K562 (cell line): ENCODE results near the gene NRG3. TPM values are rescaled to one million over a fixed set of nuclear protein-coding genes. Genes with fewer than 3 reads are reported as not detected.
A peak's percentile ranks its signal among the peaks of the same experiment; 100 is the strongest.

Experiments used
- ATAC-seq: fragments of 200-7000 bp; cut with Tn5 transposase; 3 replicates; pipeline ENCODE4 v1.9.1; 2020; ENCODE audit warnings: moderate library complexity
- BruUV-seq: library from RNA; stranded (reverse); fragments of 400-500 nt; replicated peaks from 2 replicates; lab custom pipeline; 2021; lab: Mats Ljungman, UMichigan
- CTCF ChIA-PET: fragments of 300-600 bp; formaldehyde crosslinking; extraction: SDS; loops from one replicate; lab custom pipeline; 2021; ENCODE audit warnings: low intra/inter-chr PET ratio; lab: Yijun Ruan, JAX
- POLR2A ChIA-PET: fragments of 300-600, 350-650 bp; sonication (Branson Sonifier 250); formaldehyde crosslinking; extraction: SDS; loops from one replicate; lab custom pipeline; 2021; ENCODE audit warnings: antibody characterized with exemption, inconsistent platforms; lab: Yijun Ruan, JAX
- DNase-seq, 4 experiments: peaks; one replicate each; pipeline versions ENCODE4 v3.0.0 to v3.0.0-alpha.2; 2011 to 2018; ENCODE audit warnings: low spot score in 3 of 4, mixed read lengths in 3 of 4; ENCODE audit errors: extremely low read depth in 1 of 4
- FAIRE-seq: peaks from 2 replicates; lab custom pipeline; 2011; peaks lifted over from hg19 to GRCh38; lab: Jason Lieb, UNC
- H2AFZ ChIP-seq: 2 replicates; pipeline ENCODE4 v1.6.0; 2011; ENCODE audit warnings: low read depth, low read length, control low read depth, inconsistent platforms
- H3K27ac ChIP-seq: fragments of 200-600 bp; 3 replicates; pipeline ENCODE4 v1.8.0; 2011; ENCODE audit warnings: low read depth, mild to moderate bottlenecking, control low read depth, inconsistent platforms, low read length, moderate library complexity, mixed read lengths; ENCODE audit errors: extremely low read depth
- H3K27me3 ChIP-seq, 2 experiments: fragments of 300-600 bp in 1 of 2; 2 replicates in 1 of 2; 3 replicates in 1 of 2; pipeline versions ENCODE4 v1.6.0 to v1.8.0; 2011; ENCODE audit warnings: inconsistent platforms in 2 of 2, low read length in 2 of 2, mild to moderate bottlenecking in 1 of 2, mixed read lengths in 1 of 2, moderate library complexity in 1 of 2; ENCODE audit not compliant: control insufficient read depth in 2 of 2, insufficient read depth in 2 of 2
- H3K36me3 ChIP-seq: fragments of 300-600 bp; 3 replicates; pipeline ENCODE4 v1.8.0; 2011; ENCODE audit warnings: mild to moderate bottlenecking, low read length, inconsistent platforms; ENCODE audit not compliant: control insufficient read depth, insufficient read depth
- H3K4me1 ChIP-seq, 2 experiments: fragments of 200-600 bp in 1 of 2; replicated peaks in 1 of 2; 2 replicates in 1 of 2; 3 replicates in 1 of 2; pipeline versions ENCODE4 v1.5.1 to v1.8.0; 2011; ENCODE audit warnings: inconsistent platforms in 2 of 2, low read length in 2 of 2, mild to moderate bottlenecking in 1 of 2, mixed read lengths in 1 of 2, moderate library complexity in 1 of 2; ENCODE audit not compliant: control insufficient read depth in 2 of 2, insufficient read depth in 2 of 2
- H3K4me2 ChIP-seq: 2 replicates; pipeline ENCODE4 v1.6.1; 2011; ENCODE audit warnings: low read length, control low read depth, inconsistent platforms, mixed read lengths; ENCODE audit not compliant: insufficient read depth
- H3K4me3 ChIP-seq: fragments of 200-600 bp; sonication (generic), shearing (Covaris generic); 2 replicates; pipeline ENCODE4 v1.5.1; 2016; ENCODE audit warnings: control low read depth, inconsistent platforms
- H3K79me2 ChIP-seq: fragments of 200-600 bp; 3 replicates; pipeline ENCODE4 v1.8.0; 2011; ENCODE audit warnings: low read length, inconsistent platforms; ENCODE audit not compliant: control insufficient read depth, insufficient read depth
- H3K9ac ChIP-seq, 2 experiments: 2 replicates each; pipeline versions ENCODE4 v1.6.0 to v1.6.1; 2011; ENCODE audit warnings: low read depth in 2 of 2, low read length in 2 of 2, control low read depth in 1 of 2, inconsistent platforms in 1 of 2, mild to moderate bottlenecking in 1 of 2, mixed read lengths in 1 of 2; ENCODE audit not compliant: insufficient read depth in 1 of 2
- H3K9me1 ChIP-seq: one replicate; pipeline ENCODE4 v1.6.0; 2011; ENCODE audit warnings: inconsistent platforms, mild to moderate bottlenecking, low read length, moderate library complexity; ENCODE audit not compliant: control insufficient read depth, insufficient read depth
- H3K9me3 ChIP-seq: replicated peaks from 2 replicates; pipeline ENCODE4 v1.5.1; 2011; ENCODE audit warnings: low read depth, low read length, inconsistent platforms; ENCODE audit not compliant: control insufficient read depth, insufficient read depth
- H4K20me1 ChIP-seq: replicated peaks from 2 replicates; pipeline ENCODE4 v1.6.1; 2011; ENCODE audit warnings: low read length, inconsistent platforms, mixed read lengths; ENCODE audit not compliant: control insufficient read depth, insufficient read depth
- ATF3 ChIP-seq, 2 experiments: fragments of 450-650 bp in 1 of 2; sonication (generic) in 1 of 2; formaldehyde crosslinking in 1 of 2; IDR thresholded peaks in 1 of 2; conservative IDR thresholded peaks in 1 of 2; 2 replicates each; pipeline versions ENCODE4 v1.6.1 to v1.8.1; 2016 to 2023; ENCODE audit warnings: mild to moderate bottlenecking in 2 of 2, moderate library complexity in 2 of 2, inconsistent platforms in 1 of 2, missing genetic modification reagents in 1 of 2
- C11orf30 ChIP-seq: fragments of 450-650 bp; IDR thresholded peaks from 2 replicates; pipeline ENCODE4 v1.6.1; 2016; ENCODE audit warnings: low read depth, mild to moderate bottlenecking
- CEBPG ChIP-seq, 3 experiments: fragments of 200-800 bp in 1 of 3; sonication (Bioruptor generic) in 1 of 3; sonication (generic) in 1 of 3; formaldehyde crosslinking in 1 of 3; IDR thresholded peaks in 2 of 3; conservative IDR thresholded peaks in 1 of 3; 2 replicates each; pipeline versions ENCODE4 v1.6.1 to v1.8.0; 2016 to 2022; ENCODE audit warnings: missing compliant biosample characterization in 2 of 3, missing genetic modification characterization in 2 of 3, mild to moderate bottlenecking in 1 of 3, missing genetic modification reagents in 1 of 3
- EHMT2 ChIP-seq: fragments of 450-650 bp; IDR thresholded peaks from 2 replicates; pipeline ENCODE4 v1.6.1; 2018; ENCODE audit warnings: antibody characterized with exemption
- MAFF ChIP-seq: IDR thresholded peaks from 2 replicates; pipeline ENCODE4 v1.6.1; 2012; ENCODE audit warnings: low read length, improper control_type of control experiment
- MAFG ChIP-seq: fragments of 450-650 bp; conservative IDR thresholded peaks from 2 replicates; pipeline ENCODE4 v1.6.1; 2016; ENCODE audit warnings: missing genetic modification characterization, missing compliant biosample characterization
- MAFK ChIP-seq: IDR thresholded peaks from 2 replicates; pipeline ENCODE4 v1.6.1; 2011; ENCODE audit warnings: low read length, improper control_type of control experiment
- NFIX ChIP-seq: fragments of 250-450 bp; sonication (Bioruptor Pico); IDR thresholded peaks from 2 replicates; pipeline ENCODE4 v1.4.0; 2020; ENCODE audit warnings: low read depth, mild to moderate bottlenecking, moderate library complexity
- ZKSCAN3 ChIP-seq: fragments of 250-450 bp; sonication (Bioruptor Pico); IDR thresholded peaks from 2 replicates; pipeline ENCODE4 v1.4.0; 2020
- ZNF316 ChIP-seq: fragments of 450-650 bp; IDR thresholded peaks from 2 replicates; pipeline ENCODE4 v1.6.1; 2016
- WGBS: fragments of 100-300 bp; shearing (Covaris generic); methylation state at CpG from one replicate; pipeline ENCODE4 v1.1.6; 2016; ENCODE audit warnings: low coverage, mixed read lengths; ENCODE audit not compliant: insufficient coverage; ENCODE audit errors: missing lambda C conversion rate; 5-methylcytosine and 5-hydroxymethylcytosine counted together
- in situ Hi-C: fragments of 300-500 bp; cut with MboI; formaldehyde crosslinking; loops from 4 replicates; pipeline ENCODE4 v1.15.0; 2018; ENCODE audit warnings: inconsistent platforms, mixed read lengths
- intact Hi-C: fragments of 100-400 bp; cut with micrococcal nuclease; formaldehyde crosslinking; loops from 2 replicates; pipeline ENCODE4 v1.14.2; 2022
- polyA plus RNA-seq, 8 experiments: library from polyadenylated mRNA; depleted of rRNA in 4 of 8; stranded (reverse) in 5 of 8; unstranded in 3 of 8; fragments of >200 nt; fragmentation: Nextera tagmentation in 2 of 8; fragmentation: Illumina TruSeq in 1 of 8; extraction: Ambion mirVana in 2 of 8; extraction: Trizol in 1 of 8; gene quantifications; 2 replicates each; pipeline versions ENCODE4 v1.2.1 to v1.2.3, GENCODE V29; 2011 to 2014; ENCODE audit warnings: inconsistent platforms in 1 of 8, missing spikeins in 1 of 8
- total RNA-seq, 7 experiments: library from RNA; depleted of rRNA in 6 of 7; stranded (reverse); fragments of >200 nt in 6 of 7; fragmentation: Illumina TruSeq in 2 of 7; extraction: Trizol in 2 of 7; gene quantifications; 2 replicates each; pipeline versions ENCODE4 v1.2.1 to v1.2.3, GENCODE V29; 2011 to 2021; ENCODE audit warnings: low replicate concordance in 1 of 7

The NRG3 gene
- total and polyA plus RNA-seq, 9 of the 15 experiments (the other 6 are each of a cell fraction or from before 2014, with no cell fraction given): not detected

DNA sequence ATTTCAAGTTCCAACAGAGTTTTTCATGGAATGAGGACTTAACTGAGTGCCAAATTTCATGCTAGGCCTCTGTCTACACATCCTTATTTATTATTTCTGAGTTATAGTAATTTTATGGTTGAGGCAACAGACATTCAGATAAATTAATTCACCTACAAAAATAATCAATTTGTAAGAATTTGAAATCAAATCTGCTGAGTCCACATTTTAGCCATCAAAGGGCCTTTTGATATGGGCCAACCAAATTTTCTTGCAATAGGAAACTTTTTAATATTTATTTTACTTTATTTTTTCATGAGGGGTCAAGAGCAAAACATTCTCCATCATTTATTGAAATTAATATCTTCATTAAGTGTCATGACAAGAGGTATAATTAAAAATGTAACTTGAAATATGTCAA lies 875.5 kb downstream of the NRG3 start:
- H4K20me1 ChIP-seq: no peaks in the 10 kb centered on the region
- H3K9ac ChIP-seq: no peak overlapping the region
- no TSS peak for BruUV-seq
- POLR2A ChIA-PET: no interaction called here
- no peak overlapping the region for H3K4me3 ChIP-seq
- H2AFZ ChIP-seq: no peak overlapping the region
- FAIRE-seq: no peak
- H3K27ac ChIP-seq: no peak overlapping the region
- no peak overlapping the region for H3K4me2 ChIP-seq
- no peaks in the 10 kb centered on the region for H3K79me2 ChIP-seq
- H3K36me3 ChIP-seq: no peaks in the 10 kb centered on the region
- H3K9me3 ChIP-seq: peaks cover 2% of the 10 kb centered on the region; the same call in 1 of the 2 replicates
- H3K9me1 ChIP-seq: no peaks in the 10 kb centered on the region
- H3K27me3 ChIP-seq: no peaks in the 10 kb centered on the region
- ATAC-seq: no peak
- no peak for DNase-seq
- H3K4me1 ChIP-seq: no peaks in the 10 kb centered on the region
- in situ Hi-C loops (no loop called here), intact Hi-C loops (no loop called here)
- CTCF ChIA-PET: no interaction called here
- TF ChIP-seq MAFF (peak; percentile 52; the same call in 1 of the 2 replicates), NFIX (CRISPR knock-in tag) (no peak), MAFG (tag) (peak; percentile 34; the same call in 1 of the 2 replicates), ZNF316 (peak; percentile 42; the same call in 1 of the 2 replicates), MAFK (peak; percentile 54; the same call in 1 of the 2 replicates), C11orf30 (peak; percentile 40; the same call in 1 of the 2 replicates)

DNA sequence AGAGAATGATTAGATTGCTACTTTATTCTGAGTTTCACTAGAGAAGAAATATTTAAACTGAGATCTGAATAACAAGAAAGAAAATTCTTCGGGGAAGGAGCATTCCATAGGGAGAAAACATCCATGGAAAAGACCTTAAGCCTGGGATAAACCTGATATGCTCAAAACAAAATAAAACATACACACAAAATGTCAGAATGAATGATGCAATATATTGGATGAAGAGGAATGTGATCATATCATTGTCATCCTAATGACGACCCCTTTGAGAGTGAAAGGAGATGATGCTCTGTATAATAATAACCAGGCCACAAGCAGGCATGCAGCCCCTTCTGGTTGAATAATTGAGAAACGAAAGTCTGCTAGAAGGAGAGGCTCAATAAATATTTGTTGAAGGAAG lies 882.4 kb downstream of the NRG3 start:
- 0% methylated on average over 3 of the region's 3 CpGs for WGBS
- Histone ChIP-seq H3K9me1 (no peaks in the 10 kb centered on the region), H3K79me2 (no peaks in the 10 kb centered on the region), H3K4me3 (no peak overlapping the region), H4K20me1 (no peaks in the 10 kb centered on the region), H2AFZ (no peak overlapping the region), H3K27me3 (no peaks in the 10 kb centered on the region), H3K36me3 (no peaks in the 10 kb centered on the region), H3K4me1 (no peaks in the 10 kb centered on the region), H3K9ac (no peak overlapping the region), H3K4me2 (no peak overlapping the region), H3K9me3 (peaks cover 1% of the 10 kb centered on the region; the same call in 1 of the 2 replicates), H3K27ac (no peak overlapping the region)
- TF ChIP-seq ATF3 (IDR thresholded peaks at IDR 0.05) (peak; percentile 30; the same call in 1 of the 2 replicates), ATF3 (CRISPR knock-in tag; conservative IDR thresholded peaks at IDR 0.05) (no peak), EHMT2 (no peak), ZKSCAN3 (CRISPR knock-in tag) (no peak), CEBPG (CRISPR knock-in tag; IDR thresholded peaks at IDR 0.05) (no peak), CEBPG (tag; conservative IDR thresholded peaks at IDR 0.05 in 1 of 2, IDR thresholded peaks at IDR 0.05 in 1 of 2) (peak in 1 of 2 experiments; percentile 60; a peak in 1 of 4 replicates)
- ChIA-PET POLR2A (no interaction called here), CTCF (no interaction called here)
- ATAC-seq (no peak), DNase-seq (no peak), FAIRE-seq (no peak)
- in situ Hi-C loops (no loop called here), intact Hi-C loops (no loop called here)
- BruUV-seq: no TSS peak
